SK-N-SH (cell line): Measurements from ENCODE around the gene ZNF14.

ENCODE experiments used
- GABPA ChIP-seq: IDR thresholded peaks from 2 replicates; pipeline ENCODE4 v1.4.0; 2012; ENCODE audit warnings: low read depth, mild to moderate bottlenecking
- JUND ChIP-seq: IDR thresholded peaks from 2 replicates; pipeline ENCODE4 v1.4.0; 2012
- RAD21 ChIP-seq: IDR thresholded peaks from 2 replicates; pipeline ENCODE4 v1.6.1; 2012; ENCODE audit warnings: mild to moderate bottlenecking, low read length
- RFX5 ChIP-seq: IDR thresholded peaks from 2 replicates; pipeline ENCODE4 v1.6.1; 2012; ENCODE audit warnings: mild to moderate bottlenecking, improper control_type of control experiment, low read length
- SIN3A ChIP-seq: IDR thresholded peaks from 2 replicates; pipeline ENCODE4 v1.6.1; 2012; ENCODE audit warnings: low read depth, mild to moderate bottlenecking, low read length, moderate library complexity, borderline replicate concordance
- TAF1 ChIP-seq: IDR thresholded peaks from 2 replicates; pipeline ENCODE4 v1.6.1; 2012; ENCODE audit warnings: low read depth, mild to moderate bottlenecking, low read length, moderate library complexity, borderline replicate concordance
- YY1 ChIP-seq: IDR thresholded peaks from 2 replicates; pipeline ENCODE4 v1.4.0; 2012; ENCODE audit warnings: low read depth, mild to moderate bottlenecking
- TF ChIP-seq, protein P1 (sequence below): fragments of 200-600 bp; sonication (generic); IDR thresholded peaks from 2 replicates; pipeline ENCODE4 v1.6.1; 2017; ENCODE audit warnings: antibody characterized with exemption, mild to moderate bottlenecking, moderate library complexity
- TF ChIP-seq, protein P2 (sequence below): IDR thresholded peaks from 2 replicates; pipeline ENCODE4 v1.4.0; 2012; ENCODE audit warnings: low read depth

DNA sequence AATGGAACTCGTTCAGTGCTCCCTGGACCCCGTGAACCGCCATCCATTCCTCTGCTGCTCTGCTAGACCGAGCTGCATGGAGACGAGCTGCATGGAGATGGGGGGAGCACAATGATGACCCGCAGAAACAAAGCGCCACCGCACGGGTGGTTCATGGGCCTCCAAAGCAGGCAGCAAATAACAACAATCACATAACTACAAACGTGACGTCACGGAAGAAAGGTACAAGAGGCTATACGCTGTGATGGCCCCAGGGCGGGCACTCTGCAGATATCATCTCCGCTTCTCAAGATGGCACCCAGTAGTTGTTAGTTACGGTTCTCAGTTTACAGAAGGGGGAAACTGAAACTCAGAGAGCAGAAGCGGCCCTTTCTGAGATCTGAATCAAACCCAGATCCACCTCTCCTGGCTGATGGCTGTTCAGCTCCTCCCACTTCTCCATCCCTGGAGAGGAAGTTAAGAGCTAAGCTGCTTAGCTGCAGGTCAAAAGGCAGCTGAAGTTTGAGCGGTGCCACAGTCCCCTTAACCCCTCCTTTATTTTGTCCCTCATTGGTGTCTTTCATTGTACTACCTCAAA is 71.1 kb downstream of the ZNF14 start:
- TF ChIP-seq, protein P1, sequence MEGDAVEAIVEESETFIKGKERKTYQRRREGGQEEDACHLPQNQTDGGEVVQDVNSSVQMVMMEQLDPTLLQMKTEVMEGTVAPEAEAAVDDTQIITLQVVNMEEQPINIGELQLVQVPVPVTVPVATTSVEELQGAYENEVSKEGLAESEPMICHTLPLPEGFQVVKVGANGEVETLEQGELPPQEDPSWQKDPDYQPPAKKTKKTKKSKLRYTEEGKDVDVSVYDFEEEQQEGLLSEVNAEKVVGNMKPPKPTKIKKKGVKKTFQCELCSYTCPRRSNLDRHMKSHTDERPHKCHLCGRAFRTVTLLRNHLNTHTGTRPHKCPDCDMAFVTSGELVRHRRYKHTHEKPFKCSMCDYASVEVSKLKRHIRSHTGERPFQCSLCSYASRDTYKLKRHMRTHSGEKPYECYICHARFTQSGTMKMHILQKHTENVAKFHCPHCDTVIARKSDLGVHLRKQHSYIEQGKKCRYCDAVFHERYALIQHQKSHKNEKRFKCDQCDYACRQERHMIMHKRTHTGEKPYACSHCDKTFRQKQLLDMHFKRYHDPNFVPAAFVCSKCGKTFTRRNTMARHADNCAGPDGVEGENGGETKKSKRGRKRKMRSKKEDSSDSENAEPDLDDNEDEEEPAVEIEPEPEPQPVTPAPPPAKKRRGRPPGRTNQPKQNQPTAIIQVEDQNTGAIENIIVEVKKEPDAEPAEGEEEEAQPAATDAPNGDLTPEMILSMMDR, result no peak
- TF ChIP-seq, protein P2, sequence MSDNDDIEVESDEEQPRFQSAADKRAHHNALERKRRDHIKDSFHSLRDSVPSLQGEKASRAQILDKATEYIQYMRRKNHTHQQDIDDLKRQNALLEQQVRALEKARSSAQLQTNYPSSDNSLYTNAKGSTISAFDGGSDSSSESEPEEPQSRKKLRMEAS, result no peak
- TF ChIP-seq JUND, result no peak
- TF ChIP-seq YY1, result no peak
- TF ChIP-seq TAF1, result no peak
- no peak for TF ChIP-seq RFX5
- no peak for TF ChIP-seq SIN3A
- TF ChIP-seq RAD21, result no peak
- no peak for TF ChIP-seq GABPA
